8988T (cell line): ENCODE data around the gene CEP162.
"Not testable (repeated sequence)": the region's sequence is repeated elsewhere in the genome, so short reads cannot be mapped to it uniquely, and the experiment has no call there.

Experiments
- DNase-seq: peaks from one replicate; pipeline ENCODE4 v3.0.0; 2011

CEP162 gene

GRCh38 chr6:84137989-84138575 lies 89.4 kb downstream of the CEP162 start:
- DNase-seq, result no peak

DNA sequence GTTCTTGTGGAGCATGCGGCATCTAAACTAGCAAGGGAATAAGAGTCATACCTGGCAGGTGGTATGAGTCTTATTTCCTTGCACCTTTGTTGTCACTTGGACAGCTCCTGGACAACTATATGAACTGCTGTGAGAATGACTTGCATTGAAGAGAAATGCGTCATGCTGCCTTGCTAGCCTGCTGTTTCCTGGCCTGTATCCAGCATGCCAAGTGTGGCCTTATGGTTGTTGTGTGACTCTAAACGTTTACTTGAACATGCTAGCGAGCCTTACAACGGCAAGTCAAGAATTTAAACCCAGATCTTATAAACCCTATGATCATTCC lies 90.4 kb downstream of the CEP162 start:
- DNase-seq, result peak; percentile 10

DNA sequence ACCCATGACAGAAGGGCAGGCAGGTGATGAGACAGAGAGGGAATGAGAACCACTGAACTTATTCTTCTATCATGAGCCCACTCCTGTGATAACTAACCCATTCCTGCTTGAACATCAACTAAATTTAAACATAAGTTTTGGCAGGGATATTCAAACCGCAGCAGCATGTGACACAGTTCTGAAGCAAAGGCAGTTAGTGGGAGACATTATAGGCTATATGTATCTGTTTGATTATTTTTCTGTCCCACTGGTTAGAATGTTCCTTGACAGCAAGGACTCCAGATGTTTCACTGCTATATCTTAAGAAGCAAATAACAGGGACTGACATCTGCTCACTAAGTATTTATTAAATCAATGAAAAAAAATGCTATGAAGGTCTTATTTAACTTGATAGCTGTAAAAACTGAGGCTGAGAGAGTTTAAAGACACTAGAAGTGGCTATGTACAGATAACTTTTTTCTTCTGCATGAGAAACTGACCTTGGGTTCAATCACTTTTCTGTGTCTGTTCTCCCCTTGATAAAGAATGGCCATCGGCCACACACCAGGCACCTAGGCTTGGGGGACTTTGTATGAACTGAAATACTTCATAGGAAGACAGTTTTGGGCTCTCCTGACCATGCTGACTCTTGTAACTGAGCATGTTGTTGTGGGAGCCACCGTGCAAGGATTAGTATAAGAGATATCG lies 90.9 kb downstream of the CEP162 start:
- no peak for DNase-seq

GRCh38 chr6:84135291-84135690 lies 92.2 kb downstream of the CEP162 start:
- DNase-seq, result no peak

- not testable (repeated sequence) for DNase-seq
Observed at GRCh38 chr6:84133385-84133784, 94.1 kb downstream of the CEP162 start.

- not testable (repeated sequence) for DNase-seq
Observed at GRCh38 chr6:84129588-84129987, 97.9 kb downstream of the CEP162 start.

- DNase-seq, result no peak
Observed at GRCh38 chr6:84123186-84123585, 104.3 kb downstream of the CEP162 start.

DNA sequence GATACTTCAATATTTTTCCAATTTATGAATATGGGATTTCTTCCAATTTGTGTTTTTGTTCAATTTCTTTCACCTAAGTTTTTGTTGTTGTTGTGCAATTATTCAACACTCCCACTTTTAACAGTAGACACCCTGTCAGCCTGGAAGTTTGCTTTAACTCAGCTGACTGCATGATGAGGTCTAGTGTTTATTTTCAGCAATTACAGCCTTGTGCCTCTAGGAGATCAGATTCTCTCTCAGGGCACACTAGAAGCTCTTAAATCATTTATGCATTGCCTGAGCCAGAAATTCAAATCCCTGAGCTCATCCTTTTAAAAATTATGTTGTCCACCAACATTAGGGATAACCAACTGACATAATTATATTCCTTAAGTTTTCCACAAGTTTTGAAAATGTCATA lies 108.2 kb downstream of the CEP162 start:
- no peak for DNase-seq

DNA sequence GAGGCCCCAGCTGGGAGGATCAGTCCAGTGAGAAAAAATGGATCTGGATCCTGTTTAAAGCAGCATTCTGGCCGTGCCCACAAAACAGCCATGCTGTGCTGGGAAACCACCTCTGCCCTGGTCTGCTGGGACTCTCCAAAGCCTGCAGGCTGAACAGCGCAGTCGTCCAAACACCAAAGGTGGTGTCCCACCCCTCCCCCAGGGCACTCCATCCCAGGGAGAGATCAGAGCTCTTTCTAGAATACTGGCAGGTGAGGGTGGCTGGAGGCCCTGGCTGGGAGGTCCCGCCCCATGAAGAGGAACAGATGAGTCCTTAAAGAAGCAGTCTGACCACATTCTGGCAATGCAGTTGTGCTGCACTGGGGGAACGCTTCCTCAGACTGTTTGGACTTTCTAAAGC lies 109.3 kb downstream of the CEP162 start:
- no peak for DNase-seq

GRCh38 chr6:84114933-84115594 lies 112.4 kb downstream of the CEP162 start:
- not testable (repeated sequence) for DNase-seq

GRCh38 chr6:84111351-84111750 lies 116.1 kb downstream of the CEP162 start:
- not testable (repeated sequence) for DNase-seq

GRCh38 chr6:84107495-84107894 lies 119.9 kb downstream of the CEP162 start:
- no peak for DNase-seq

DNA sequence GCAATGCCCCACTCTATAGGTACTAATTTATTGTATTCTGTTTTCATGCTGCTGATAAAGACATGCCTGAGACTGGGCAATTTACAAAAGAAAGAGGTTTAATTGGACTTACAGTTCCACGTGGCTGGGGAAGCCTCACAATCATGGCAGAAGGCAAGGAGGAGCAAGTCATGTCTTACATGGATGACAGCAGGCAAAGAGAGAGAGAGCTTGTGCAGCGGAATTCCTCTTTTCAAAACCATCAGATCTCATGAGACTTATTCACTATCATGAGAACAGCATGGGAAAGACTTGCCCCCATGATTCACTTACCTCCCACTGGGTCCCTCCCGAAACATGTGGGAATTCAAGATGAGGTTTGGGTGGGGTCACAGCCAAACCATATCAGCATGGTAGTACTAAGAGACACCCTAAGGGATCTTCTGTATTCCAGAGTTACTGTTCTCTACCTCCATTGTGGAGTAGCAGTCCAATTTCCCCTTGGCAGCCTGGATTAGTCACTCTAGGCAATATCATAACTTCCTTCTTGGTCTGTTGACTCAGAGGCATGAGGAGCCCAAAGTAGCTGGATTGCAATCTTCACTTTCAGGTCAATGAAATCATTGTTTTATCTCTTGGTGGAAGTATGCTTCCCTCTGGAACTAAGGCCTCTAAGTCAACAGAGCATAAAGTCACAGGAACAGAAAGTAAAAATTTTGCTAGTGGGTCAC lies 122.1 kb downstream of the CEP162 start:
- not testable (repeated sequence) for DNase-seq

DNA sequence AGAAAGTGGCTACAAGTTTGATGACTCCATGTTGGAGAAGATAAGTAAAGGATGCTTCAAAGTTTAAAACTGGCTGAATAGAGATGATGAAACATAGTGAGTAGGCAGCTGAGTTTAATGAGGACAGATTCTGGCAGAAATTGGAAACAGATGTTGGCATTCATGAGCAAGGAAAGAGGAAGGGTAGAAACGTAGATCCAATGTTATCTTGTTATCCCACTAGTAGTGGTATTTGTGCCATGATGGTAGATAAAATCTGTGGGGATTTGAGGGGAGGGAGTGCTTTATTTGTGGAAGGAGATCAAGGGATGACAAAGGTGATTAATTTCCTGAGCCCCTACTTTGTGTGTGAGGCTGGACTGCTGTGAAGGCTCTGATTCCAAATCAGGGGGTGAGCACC lies 124.4 kb downstream of the CEP162 start:
- no peak for DNase-seq

DNA sequence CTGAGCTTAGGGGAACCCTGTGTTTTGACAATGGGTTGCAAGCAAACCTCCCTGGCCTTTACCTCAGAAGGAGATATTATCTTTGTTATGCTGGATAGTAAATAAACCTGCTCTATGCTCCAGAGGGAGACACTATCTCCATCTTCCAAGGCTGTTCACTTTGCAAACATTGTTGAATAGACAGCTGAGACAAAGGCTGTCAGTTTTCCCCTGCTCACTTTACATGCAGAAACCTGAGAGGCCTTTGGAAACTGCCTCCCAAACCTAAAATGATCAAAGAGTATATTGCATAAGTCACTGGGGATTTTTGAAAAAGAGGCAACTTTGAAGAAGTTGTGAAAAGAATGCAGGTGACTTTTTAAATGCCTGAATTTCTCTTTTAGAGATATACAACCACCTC lies 132.3 kb downstream of the CEP162 start:
- no peak for DNase-seq

- DNase-seq, result no peak
Observed at GRCh38 chr6:84093441-84094435, 133.7 kb downstream of the CEP162 start.

DNA sequence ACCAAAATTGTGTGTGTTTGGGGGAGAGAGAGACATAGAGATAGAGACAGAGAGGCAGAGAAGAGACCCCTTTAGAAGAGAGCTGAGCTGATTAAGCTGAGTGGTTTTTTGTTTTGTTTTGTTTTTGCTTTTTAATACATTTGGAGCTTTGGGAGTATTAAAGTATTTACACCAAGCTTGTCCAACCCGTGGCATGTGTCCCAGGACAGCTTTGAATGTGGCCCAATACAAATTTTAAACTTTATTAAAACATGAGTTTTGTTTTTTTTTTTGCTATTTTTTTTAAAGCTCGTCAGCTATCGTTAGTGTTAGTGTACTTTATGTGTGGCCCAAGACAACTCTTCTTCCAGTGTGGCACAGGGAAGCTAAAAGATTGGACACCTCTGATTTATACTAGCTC lies 137.9 kb downstream of the CEP162 start:
- DNase-seq, result no peak

- DNase-seq, result no peak
Observed at GRCh38 chr6:84089081-84089480, 138.4 kb downstream of the CEP162 start.

GRCh38 chr6:84086545-84087429 lies 140.7 kb downstream of the CEP162 start:
- DNase-seq, result no peak

DNA sequence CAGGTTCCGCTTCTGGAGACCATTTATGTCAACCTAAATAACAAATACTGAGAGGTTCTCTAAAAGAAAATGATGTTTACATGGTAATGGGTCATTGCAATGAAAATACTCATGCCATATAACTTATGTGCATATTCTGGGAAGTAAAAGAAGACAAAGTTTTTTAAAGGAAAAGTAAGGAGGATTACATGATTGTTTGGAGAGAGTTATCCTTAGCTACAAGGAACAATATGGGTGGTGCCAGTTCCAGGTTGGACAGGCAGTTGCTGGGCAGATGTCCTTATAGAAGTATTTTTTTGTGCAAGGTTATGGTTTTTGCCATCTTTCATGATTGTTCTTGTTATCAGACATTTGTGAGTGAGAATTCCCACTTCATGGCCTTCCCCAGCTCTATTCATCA lies 141.4 kb downstream of the CEP162 start:
- DNase-seq, result no peak

DNA sequence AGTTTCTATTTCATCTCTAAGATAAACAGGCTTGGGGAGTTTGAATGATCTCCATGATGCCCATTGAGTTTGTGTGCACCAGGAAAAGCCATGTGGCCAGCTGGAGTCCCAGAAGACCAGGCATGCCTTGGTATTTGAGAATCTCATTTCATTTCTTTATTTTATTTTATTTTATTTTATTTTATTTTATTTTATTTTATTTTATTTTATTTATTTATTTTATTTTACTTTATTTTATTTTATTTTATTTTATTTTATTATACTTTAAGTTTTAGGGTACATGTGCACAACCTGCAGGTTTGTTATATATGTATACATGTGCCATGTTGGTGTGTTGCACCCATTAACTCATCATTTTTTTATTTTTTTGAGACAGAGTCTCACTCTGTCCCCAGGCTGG lies 142.7 kb downstream of the CEP162 start:
- not testable (repeated sequence) for DNase-seq
